Fibroblast of lung (primary cell): ENCODE results near the gene FN3K. TPM values are rescaled to one million over a fixed set of nuclear protein-coding genes. Genes with fewer than 3 reads are reported as not detected.
A peak's percentile ranks its signal among the peaks of the same experiment; 100 is the strongest.

ENCODE experiments used
- DNase-seq, 2 donors: peaks; one replicate each; pipeline versions ENCODE4 v3.0.0 to v3.0.0-alpha.2; 2010; ENCODE audit warnings: low read depth in 2 of 2
- H2AFZ ChIP-seq: 2 replicates; pipeline ENCODE4 v1.5.1; 2012; ENCODE audit warnings: low read length, control low read depth, inconsistent platforms
- H3K27ac ChIP-seq: 2 replicates; pipeline ENCODE4 v1.5.1; 2011; ENCODE audit warnings: low read length, control low read depth; ENCODE audit not compliant: insufficient read depth
- H3K27me3 ChIP-seq: 2 replicates; pipeline ENCODE4 v1.5.1; 2011; ENCODE audit warnings: mild to moderate bottlenecking, low read length; ENCODE audit not compliant: control insufficient read depth, insufficient read depth
- H3K36me3 ChIP-seq: 2 replicates; pipeline ENCODE4 v1.5.1; 2011; ENCODE audit warnings: low read length; ENCODE audit not compliant: control insufficient read depth, insufficient read depth
- H3K4me1 ChIP-seq: 2 replicates; pipeline ENCODE4 v1.5.1; 2011; ENCODE audit warnings: low read length; ENCODE audit not compliant: control insufficient read depth, insufficient read depth; ENCODE audit errors: extremely low read depth
- H3K4me2 ChIP-seq: 2 replicates; pipeline ENCODE4 v1.5.1; 2011; ENCODE audit warnings: low read length, control low read depth; ENCODE audit not compliant: insufficient read depth; ENCODE audit errors: extremely low read depth
- H3K4me3 ChIP-seq, 4 experiments: fragments of 200-600 bp in 1 of 4; sonication (generic) in 1 of 4; replicated peaks in 1 of 4; 2 replicates each; pipeline ENCODE4 v1.5.1; 2011 to 2016; ENCODE audit warnings: low read length in 4 of 4, low read depth in 3 of 4, mild to moderate bottlenecking in 3 of 4, control low read depth in 2 of 4, inconsistent platforms in 1 of 4, mixed read lengths in 1 of 4; ENCODE audit not compliant: insufficient read depth in 1 of 4; ENCODE audit errors: control extremely low read depth in 1 of 4
- H3K79me2 ChIP-seq: 2 replicates; pipeline ENCODE4 v1.5.1; 2012; ENCODE audit warnings: mild to moderate bottlenecking, low read length, inconsistent platforms; ENCODE audit not compliant: control insufficient read depth, insufficient read depth
- H3K9ac ChIP-seq: 2 replicates; pipeline ENCODE4 v1.5.1; 2011; ENCODE audit warnings: mild to moderate bottlenecking, low read length, control low read depth; ENCODE audit not compliant: insufficient read depth
- H3K9me3 ChIP-seq: 2 replicates; pipeline ENCODE4 v1.5.1; 2012; ENCODE audit warnings: low read depth, low read length; ENCODE audit not compliant: control insufficient read depth, insufficient read depth
- H4K20me1 ChIP-seq: 2 replicates; pipeline ENCODE4 v1.5.1; 2011; ENCODE audit warnings: low read length; ENCODE audit not compliant: control insufficient read depth, insufficient read depth; ENCODE audit errors: extremely low read depth
- EZH2 ChIP-seq: IDR thresholded peaks from 2 replicates; pipeline ENCODE4 v1.5.1; 2012; ENCODE audit warnings: low read length, control low read depth, mild to moderate bottlenecking; ENCODE audit errors: missing control alignments
- polyA plus RNA-seq, 2 donors: library from polyadenylated mRNA; depleted of rRNA in 1 of 2; stranded (reverse) in 1 of 2; unstranded in 1 of 2; fragments of >200 nt; gene quantifications; 2 replicates each; pipeline ENCODE4 v1.2.1, GENCODE V29; 2011 to 2012; ENCODE audit warnings: missing spikeins in 1 of 2
- total RNA-seq: library from RNA; depleted of rRNA; stranded (reverse); fragments of >200 nt; gene quantifications from 2 replicates; pipeline ENCODE4 v1.2.1, GENCODE V29; 2014
- TF ChIP-seq, protein P1 (sequence below), 2 donors: IDR thresholded peaks in 1 of 2; conservative IDR thresholded peaks in 1 of 2; 1 replicate in 1 of 2; 2 replicates in 1 of 2; pipeline ENCODE4 v1.5.1; 2011 to 2012; ENCODE audit warnings: low read length in 2 of 2, control low read depth in 1 of 2, inconsistent platforms in 1 of 2, low read depth in 1 of 2, mild to moderate bottlenecking in 1 of 2

Gene FN3K
- total and polyA plus RNA-seq, 2 donors (not counting 1 experiment from before 2014, with no cell fraction given) = 0.61 to 8.9 TPM

DNA sequence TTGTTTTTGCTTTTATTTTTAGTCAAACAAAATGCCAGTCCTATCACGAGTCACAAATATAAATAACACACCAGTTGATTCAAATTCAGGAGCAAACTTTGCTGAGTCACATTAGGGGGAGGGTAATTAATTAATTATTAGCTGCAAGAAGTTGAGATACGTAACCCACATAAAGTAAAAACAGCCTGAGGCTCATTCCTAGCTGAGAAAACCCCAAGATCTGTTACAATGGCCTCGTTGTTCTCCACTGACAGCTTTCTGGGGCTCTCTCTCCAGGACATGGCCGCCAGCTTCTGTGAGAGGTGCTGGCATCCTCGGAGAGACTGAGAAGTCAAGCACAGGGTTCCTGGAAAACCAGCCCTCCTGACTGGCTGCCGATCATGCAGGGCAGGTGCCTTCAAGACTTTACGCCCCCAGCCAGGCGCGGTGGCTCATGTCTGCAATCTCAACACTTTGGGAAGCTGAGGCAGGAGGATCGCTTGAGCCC, 48.0 kb upstream of the FN3K start:
- H3K4me1 ChIP-seq = no peaks in the 10 kb centered on the region
- H3K79me2 ChIP-seq = no peaks in the 10 kb centered on the region
- peak in 1 of 2 donors; percentile 9 for DNase-seq
- no peaks in the 10 kb centered on the region for H3K9me3 ChIP-seq
- H3K27ac ChIP-seq = no peak overlapping the region
- no peak for TF ChIP-seq EZH2
- TF ChIP-seq, protein P1, sequence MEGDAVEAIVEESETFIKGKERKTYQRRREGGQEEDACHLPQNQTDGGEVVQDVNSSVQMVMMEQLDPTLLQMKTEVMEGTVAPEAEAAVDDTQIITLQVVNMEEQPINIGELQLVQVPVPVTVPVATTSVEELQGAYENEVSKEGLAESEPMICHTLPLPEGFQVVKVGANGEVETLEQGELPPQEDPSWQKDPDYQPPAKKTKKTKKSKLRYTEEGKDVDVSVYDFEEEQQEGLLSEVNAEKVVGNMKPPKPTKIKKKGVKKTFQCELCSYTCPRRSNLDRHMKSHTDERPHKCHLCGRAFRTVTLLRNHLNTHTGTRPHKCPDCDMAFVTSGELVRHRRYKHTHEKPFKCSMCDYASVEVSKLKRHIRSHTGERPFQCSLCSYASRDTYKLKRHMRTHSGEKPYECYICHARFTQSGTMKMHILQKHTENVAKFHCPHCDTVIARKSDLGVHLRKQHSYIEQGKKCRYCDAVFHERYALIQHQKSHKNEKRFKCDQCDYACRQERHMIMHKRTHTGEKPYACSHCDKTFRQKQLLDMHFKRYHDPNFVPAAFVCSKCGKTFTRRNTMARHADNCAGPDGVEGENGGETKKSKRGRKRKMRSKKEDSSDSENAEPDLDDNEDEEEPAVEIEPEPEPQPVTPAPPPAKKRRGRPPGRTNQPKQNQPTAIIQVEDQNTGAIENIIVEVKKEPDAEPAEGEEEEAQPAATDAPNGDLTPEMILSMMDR (conservative IDR thresholded peaks at IDR 0.05 in 1 of 2, IDR thresholded peaks at IDR 0.05 in 1 of 2; ENCODE audit: low read depth in 1 of 2, low read length in 2 of 2) = no peak
- no peaks in the 10 kb centered on the region for H4K20me1 ChIP-seq
- H3K27me3 ChIP-seq = no peaks in the 10 kb centered on the region
- no peak overlapping the region for H3K4me3 ChIP-seq
- H2AFZ ChIP-seq = no peak overlapping the region
- H3K4me2 ChIP-seq = no peak overlapping the region
- H3K9ac ChIP-seq = no peak overlapping the region
- no peaks in the 10 kb centered on the region for H3K36me3 ChIP-seq

DNA sequence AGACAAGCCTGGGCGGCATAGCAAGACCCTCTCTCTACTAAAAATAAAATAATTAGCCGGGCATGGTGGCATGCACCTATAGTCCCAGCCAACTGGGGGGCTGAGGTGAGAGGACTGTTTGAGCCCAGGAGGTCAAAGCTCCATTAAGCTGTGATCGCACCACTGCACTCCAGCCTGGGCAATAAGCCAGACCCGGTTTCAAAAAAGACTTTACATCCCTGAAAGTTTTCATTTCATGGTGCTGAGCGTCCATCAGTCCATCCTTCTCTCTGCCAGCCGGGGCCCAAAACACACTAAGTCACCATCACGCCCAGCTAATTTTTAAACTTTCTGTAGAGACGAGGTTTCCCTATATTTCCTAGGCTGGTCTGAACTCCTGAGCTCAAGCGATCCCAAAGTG, 47.5 kb upstream of the FN3K start:
- TF ChIP-seq EZH2 = no peak
- TF ChIP-seq, protein P1 (conservative IDR thresholded peaks at IDR 0.05 in 1 of 2, IDR thresholded peaks at IDR 0.05 in 1 of 2; ENCODE audit: low read depth in 1 of 2, low read length in 2 of 2) = no peak

DNA sequence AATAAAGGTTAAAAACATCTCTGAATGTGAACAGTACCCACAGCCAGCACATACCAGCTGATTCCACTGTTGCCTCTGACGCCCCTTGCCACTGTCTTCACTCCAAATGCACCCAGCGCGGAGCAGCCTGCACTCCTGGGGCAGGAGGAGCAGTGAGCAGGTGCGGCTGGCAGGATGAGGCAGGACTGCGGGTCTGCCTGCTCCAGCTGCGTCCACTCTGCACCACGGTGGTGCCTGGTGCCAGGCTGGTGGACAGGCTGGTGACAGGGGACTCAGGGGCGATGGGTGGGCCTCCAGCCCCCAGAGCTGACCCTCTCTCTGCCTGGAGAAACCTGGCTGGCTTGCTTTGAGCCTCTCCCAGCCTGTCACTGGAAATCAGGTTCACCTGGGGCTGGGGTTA, 46.3 kb upstream of the FN3K start:
- Histone ChIP-seq H3K36me3 (no peaks in the 10 kb centered on the region), H3K27ac (no peak overlapping the region), H3K27me3 (no peaks in the 10 kb centered on the region), H3K9me3 (no peaks in the 10 kb centered on the region), H3K4me3 (no peak overlapping the region), H3K9ac (no peak overlapping the region), H4K20me1 (no peaks in the 10 kb centered on the region), H3K4me1 (no peaks in the 10 kb centered on the region), H2AFZ (no peak overlapping the region), H3K79me2 (no peaks in the 10 kb centered on the region), H3K4me2 (no peak overlapping the region)
- TF ChIP-seq, protein P1 (conservative IDR thresholded peaks at IDR 0.05 in 1 of 2, IDR thresholded peaks at IDR 0.05 in 1 of 2; ENCODE audit: low read depth in 1 of 2, low read length in 2 of 2) = no peak
- TF ChIP-seq EZH2 = no peak
- no peak for DNase-seq

More for the DNA sequence above, 47.5 kb upstream of the FN3K start:
- Histone ChIP-seq H3K79me2 (no peaks in the 10 kb centered on the region), H3K27ac (no peak overlapping the region), H3K4me3 (no peak overlapping the region), H2AFZ (no peak overlapping the region), H3K27me3 (no peaks in the 10 kb centered on the region), H3K4me2 (no peak overlapping the region), H3K9ac (no peak overlapping the region), H3K4me1 (no peaks in the 10 kb centered on the region), H3K9me3 (no peaks in the 10 kb centered on the region), H4K20me1 (no peaks in the 10 kb centered on the region), H3K36me3 (no peaks in the 10 kb centered on the region)
- no peak for DNase-seq
